GM18519 (cell line): ENCODE measurements around the gene TNK1.
"Not testable (repeated sequence)": the region's sequence is repeated elsewhere in the genome, so short reads cannot be mapped to it uniquely, and the experiment has no call there.

ENCODE experiments used
- ATAC-seq: cut with Tn5 transposase; IDR thresholded peaks from one replicate; pipeline ENCODE4 v1.9.1; 2021; ENCODE audit warnings: mild to moderate bottlenecking, moderate library complexity; ENCODE audit not compliant: unreplicated experiment, low FRiP score

Gene TNK1

GRCh38 chr17:7380855-7381683 is at the start of gene TNK1:
Gene TNK1, plus strand, starts transcription at chr17:7381089. Its CDS starts 1,838 bp downstream, at chr17:7382927.
- ATAC-seq = no peak

DNA sequence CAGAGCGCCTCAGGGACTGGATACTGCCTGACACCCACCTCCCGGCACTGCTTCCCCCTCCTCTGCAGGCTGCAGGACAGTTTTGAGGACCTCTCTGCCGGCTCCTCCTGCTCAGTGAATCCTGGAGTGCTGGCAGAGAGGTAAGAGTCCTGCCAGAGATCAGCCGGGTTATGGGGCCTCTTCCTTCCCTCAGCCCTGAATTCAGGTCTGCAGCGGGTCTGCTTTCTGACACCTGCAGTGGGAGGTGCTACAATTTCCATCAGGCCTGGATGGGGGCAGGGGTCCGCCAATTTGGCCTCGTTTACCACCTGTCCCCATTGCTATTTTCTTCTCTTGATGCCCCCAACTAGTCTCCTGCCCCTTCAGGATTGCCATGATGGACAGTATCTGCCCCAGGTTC is 48.8 kb upstream of the TNK1 start:
- no peak for ATAC-seq

DNA sequence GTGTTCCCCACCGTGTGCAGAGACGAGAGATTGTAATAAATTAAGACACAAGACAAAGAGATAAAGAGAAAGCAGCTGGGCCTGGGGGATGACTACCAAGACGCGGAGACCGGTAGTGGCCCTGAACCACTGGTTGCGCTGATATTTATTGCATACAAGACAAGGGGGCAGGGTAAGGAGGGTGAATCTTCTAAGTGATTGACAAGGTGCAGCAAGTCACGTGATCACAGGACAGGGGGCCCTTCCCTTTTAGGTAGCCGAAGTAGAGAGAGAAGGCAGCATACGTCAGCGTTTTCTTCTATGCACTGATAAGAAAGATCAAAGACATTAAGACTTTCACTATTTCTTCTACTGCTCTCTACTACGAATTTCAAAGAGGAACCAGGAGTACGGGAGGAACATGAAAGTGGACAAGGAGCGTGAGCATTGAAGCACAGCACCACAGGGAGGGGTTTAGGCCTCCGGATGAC is 48.3 kb upstream of the TNK1 start:
- not testable (repeated sequence) for ATAC-seq

DNA sequence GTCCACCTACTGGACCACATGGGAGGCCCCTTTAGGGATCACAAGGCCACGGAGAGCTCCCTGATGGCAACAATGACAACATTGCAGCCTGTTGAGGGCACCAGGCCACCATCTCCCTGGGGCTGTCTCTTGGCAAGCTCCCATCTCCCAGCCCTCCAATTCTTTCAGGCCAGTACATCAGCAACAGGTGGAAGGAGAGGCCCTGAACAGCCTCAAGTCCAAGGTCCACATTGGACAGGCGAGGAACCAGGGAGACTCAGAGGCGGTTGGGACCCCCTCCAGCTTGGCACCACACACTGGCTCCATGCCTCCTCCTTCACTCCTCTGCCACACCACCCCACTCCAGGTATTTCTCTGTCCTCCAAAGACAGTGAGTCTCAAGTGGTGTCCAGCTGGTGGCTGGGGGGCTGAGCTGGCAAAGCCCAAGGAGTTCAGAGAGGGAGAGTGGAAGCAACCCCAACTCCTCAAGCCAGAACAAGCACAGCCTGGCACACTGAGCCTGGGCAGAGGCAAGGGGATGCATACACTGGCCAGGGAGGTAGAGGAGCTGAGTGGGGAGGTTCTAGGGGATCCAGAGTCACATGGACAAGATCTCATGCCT is 45.9 kb upstream of the TNK1 start:
- ATAC-seq = no peak

- not testable (repeated sequence) for ATAC-seq
Observed at GRCh38 chr17:7335765-7336164, 45.1 kb upstream of the TNK1 start.

- no peak for ATAC-seq
Observed at GRCh38 chr17:7336240-7337175, 44.4 kb upstream of the TNK1 start, which contains the start of gene ACAP1. Gene ACAP1, plus strand, starts transcription at chr17:7336529. Its CDS starts 206 bp downstream, at chr17:7336735.

DNA sequence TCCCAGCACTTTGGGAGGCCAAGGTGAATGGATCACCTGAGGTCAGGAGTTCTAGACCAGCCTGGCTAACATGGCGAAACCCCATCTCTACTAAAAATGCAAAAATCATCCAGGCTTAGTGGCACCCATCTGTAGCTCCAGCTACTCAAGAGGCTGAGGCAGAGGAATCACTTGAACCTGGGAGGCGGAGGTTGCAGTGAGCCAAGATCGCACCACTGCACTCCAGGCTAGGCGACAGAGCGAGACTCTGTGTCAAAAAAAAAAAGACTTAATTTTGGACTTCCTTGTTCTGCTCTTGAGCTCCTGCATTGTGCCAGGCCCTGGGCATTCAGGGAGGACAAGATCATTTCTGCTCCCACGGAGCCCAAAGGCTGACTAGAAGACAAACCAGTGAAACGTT is 43.3 kb upstream of the TNK1 start:
- ATAC-seq = not testable (repeated sequence)

GRCh38 chr17:7340179-7340578 is 40.7 kb upstream of the TNK1 start:
- no peak for ATAC-seq

DNA sequence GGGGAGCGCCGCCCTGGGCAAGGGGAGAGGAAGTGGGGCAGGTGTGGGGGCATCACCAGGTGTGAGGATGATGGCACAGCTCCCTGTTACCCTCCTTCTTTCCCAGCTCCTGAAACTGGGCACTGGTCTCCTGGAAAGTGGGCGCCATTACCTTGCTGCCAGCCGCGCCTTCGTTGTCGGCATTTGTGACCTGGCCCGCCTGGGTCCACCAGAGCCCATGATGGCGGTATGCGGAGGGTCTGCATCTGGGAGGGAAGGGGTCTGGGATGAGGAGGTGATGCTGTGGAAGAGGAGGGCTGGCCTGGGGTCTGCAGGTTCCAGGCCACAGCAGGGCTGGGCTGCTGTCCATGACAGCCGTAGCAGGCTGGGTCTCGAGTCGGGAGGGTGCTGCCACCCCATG is 39.0 kb upstream of the TNK1 start:
- ATAC-seq = no peak

DNA sequence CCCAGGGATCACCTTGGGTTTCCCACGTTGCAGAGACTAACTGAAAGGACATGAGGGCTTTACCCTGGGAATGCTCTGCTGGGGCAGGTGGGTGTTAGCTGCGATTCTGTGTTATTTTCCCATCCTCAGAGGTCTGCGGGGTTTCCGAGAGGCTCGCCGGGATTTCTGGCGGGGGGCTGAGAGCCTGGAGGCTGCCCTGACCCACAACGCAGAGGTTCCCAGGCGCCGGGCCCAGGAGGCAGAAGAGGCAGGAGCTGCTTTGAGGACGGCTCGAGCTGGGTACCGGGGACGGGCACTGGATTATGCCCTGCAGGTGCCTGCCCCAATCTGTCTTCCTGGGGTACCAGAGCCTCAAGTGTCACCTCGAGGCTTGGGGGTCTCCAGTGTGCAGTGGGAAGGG is 37.6 kb upstream of the TNK1 start:
- no peak for ATAC-seq

GRCh38 chr17:7346761-7347614 is 33.9 kb upstream of the TNK1 start:
- ATAC-seq = no peak

DNA sequence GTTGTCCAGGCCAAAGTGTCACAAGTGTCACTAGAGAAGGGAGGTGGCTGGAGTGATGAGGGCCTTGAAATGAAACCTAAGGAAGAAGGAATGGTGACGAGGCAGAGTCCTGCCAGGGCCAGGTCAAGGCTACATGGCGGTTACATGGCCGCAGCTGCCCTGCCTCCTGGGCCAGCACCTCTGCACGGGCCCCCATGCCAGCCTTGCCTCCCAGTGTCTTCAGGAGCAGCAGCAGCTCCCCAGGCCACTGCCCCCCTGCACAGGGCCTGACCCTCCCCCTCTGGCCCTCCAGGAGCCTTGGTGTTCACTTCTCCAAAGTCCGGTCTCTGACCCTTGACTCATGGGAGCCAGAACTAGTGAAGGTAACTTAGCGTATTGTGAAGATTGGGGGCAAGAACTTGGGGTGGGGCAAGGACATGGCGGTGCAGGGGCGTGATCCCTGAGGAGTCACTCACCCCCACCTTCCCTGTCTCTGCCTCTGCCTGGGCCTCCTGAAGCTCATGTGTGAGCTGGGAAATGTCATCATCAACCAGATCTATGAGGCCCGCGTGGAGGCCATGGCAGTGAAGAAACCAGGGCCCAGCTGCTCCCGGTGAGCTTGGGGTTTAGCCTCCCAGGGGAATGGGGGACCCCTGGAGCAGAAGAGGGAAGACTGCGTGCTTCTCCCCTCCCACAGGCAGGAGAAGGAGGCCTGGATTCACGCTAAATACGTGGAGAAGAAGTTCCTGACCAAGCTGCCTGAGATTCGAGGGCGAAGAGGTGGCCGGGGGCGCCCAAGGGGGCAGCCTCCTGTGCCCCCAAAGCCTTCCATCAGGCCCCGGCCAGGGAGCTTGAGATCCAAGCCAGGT is 33.0 kb upstream of the TNK1 start:
- no peak for ATAC-seq

DNA sequence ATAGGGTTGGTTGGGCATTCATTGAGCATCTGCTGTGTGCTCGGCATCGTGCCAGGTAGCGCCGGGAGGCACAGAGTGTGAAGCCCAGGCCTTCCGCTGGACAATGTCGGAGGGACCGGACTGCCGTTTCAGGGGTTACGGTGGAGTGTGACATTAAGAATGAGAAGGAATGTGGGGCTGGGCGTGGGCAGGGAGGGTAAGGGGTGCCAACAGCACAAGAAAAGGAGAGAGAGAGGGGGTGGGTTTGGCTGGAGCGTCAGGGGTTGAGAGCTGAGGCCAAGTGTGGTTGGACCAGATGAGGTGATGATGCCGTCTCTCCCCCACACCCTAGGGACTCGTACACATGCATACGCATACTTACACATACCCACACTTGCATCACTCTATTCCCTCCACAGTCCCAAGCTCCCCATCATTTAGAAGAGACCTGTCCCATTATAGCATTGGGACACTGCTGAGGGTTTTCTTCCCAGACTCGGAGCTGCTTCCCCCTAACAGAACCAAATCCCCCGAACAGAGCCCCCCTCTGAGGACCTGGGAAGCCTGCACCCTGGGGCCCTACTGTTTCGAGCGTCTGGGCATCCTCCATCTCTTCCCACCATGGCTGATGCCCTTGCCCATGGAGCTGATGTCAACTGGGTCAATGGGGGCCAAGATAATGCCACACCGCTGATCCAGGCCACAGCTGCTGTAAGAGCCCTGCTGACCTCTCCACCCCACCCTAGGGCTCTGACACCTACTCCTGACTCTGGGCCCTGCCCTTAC is 32.2 kb upstream of the TNK1 start:
- no peak for ATAC-seq

DNA sequence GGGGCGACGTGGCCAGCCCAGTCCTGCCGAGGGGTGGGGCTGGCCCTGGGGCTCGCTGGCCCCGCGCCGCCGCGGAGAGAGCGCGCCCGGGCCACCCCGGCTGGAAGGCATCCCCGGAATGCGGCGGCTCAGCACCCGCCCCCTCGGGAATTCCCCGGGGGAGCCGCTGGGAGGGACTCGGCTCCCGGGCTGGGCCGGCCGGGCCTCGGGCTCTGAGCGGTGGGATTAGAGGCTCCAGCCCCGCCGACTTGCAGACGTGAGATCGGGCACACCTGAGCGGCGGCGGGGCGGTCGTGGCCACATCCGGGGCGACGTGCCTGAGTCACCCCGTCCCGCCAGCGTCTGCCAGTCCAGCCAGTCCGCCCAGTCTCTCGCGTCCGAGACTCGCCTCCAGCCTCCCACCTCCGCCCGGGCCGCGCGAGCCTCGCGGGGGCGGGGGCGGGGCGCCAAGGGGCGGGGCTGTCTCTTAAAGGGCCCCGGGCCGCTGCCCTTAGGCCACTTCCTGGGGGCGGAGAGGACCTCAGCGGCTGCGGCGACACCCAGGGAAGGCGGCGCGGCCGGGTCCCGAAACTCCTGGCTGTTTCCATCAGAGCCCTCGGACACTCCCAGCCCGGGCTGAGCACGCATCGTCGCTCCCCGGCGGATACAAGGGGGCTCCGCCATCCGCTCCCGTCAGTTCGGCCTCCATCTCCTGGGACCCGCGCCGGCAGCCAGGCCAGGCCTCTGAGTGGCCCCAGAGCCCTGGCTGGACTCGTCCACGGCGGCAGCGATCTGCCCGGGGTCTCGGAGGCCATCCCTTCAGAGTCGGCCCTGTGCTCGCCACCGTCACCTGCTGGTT is 29.0 kb upstream of the TNK1 start, which contains the start of gene KCTD11:
Gene KCTD11, plus strand, starts transcription at position 498 of the 838 bp plus-strand sequence.
- no peak for ATAC-seq

- ATAC-seq = no peak
Observed at GRCh38 chr17:7352503-7352889, 28.4 kb upstream of the TNK1 start.

GRCh38 chr17:7352910-7353635 is 27.8 kb upstream of the TNK1 start:
- ATAC-seq = no peak
